AG10803 (cell line): ENCODE data around the gene OR52E8.

Experiments
- DNase-seq: peaks from one replicate; pipeline ENCODE4 v3.0.0; 2010; ENCODE audit warnings: low read depth
- H3K4me3 ChIP-seq: 2 replicates; pipeline ENCODE4 v1.5.1; 2011; ENCODE audit warnings: mild to moderate bottlenecking, low read length, control low read depth
- TF ChIP-seq, protein P1 (sequence below): conservative IDR thresholded peaks from 2 replicates; pipeline ENCODE4 v1.5.1; 2011; ENCODE audit warnings: mild to moderate bottlenecking, low read length, control low read depth, inconsistent platforms

Gene OR52E8

DNA sequence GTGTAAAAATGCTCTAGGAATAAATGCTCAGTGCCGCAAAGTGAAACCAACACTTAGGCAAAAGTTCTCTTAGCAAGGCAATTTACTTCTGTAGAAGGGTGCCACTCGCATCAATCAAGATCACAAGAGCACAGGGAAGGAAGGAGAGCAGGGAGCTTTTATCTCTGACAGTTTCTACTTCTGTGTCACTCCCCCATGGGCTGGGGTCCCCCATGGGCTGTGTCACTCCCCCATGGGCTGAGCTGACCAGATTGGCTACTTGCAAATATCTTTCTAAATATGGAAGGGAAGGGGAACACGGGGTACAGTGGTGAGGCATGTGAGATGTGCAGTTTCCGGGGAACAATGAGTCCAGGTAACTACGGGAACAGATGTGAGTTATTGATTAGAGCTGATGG, 48.4 kb downstream of the OR52E8 start:
- TF ChIP-seq, protein P1, sequence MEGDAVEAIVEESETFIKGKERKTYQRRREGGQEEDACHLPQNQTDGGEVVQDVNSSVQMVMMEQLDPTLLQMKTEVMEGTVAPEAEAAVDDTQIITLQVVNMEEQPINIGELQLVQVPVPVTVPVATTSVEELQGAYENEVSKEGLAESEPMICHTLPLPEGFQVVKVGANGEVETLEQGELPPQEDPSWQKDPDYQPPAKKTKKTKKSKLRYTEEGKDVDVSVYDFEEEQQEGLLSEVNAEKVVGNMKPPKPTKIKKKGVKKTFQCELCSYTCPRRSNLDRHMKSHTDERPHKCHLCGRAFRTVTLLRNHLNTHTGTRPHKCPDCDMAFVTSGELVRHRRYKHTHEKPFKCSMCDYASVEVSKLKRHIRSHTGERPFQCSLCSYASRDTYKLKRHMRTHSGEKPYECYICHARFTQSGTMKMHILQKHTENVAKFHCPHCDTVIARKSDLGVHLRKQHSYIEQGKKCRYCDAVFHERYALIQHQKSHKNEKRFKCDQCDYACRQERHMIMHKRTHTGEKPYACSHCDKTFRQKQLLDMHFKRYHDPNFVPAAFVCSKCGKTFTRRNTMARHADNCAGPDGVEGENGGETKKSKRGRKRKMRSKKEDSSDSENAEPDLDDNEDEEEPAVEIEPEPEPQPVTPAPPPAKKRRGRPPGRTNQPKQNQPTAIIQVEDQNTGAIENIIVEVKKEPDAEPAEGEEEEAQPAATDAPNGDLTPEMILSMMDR = no peak
- H3K4me3 ChIP-seq = peak overlapping the region; percentile 69
- DNase-seq = no peak

DNA sequence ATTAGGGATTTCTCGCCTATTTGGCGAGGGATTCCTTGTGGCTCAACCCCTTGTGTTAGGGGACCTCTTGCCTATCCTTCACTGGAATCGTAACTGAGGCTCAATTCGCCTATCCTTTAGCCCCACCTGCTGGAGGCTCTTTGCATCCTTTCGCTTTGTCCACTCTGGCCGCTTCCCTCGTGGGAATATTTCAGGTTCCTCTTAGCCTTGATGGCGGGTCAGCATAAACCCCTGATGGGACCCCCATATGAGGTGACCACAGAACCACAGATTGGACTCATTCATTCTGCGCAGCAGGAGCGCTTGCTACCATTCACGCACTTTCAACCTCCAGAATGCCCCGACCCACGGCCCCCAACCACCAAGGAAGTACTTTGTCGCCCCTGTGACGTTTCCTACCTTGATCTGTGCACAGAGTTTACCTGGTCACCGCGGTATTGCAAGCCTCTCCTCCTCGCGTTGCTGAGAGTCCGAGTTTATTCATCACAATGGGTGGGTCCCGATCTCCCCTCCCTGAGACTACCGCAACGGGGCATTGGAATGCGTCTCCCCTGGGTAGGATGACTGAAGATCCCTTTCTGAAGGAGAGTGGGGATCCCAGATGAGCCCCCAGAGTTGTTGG, 48.9 kb downstream of the OR52E8 start, which contains the start of gene OR52N2:
Gene OR52N2 (plus strand): TSS at position 425 of the 622 bp plus-strand sequence. CDS start 11,412 bp downstream, outside the sequence.
- TF ChIP-seq, protein P1 = peak; percentile 89
- H3K4me3 ChIP-seq = peak within 1 kb of the TSS; percentile 69
- DNase-seq = peak; percentile 65

GRCh38 chr11:5807580-5807979, 49.9 kb downstream of the OR52E8 start:
- TF ChIP-seq, protein P1 = no peak
- H3K4me3 ChIP-seq = no peak overlapping the region
- DNase-seq = no peak
